Activated naive CD4-positive, alpha-beta T cell treated with anti-CD3 and anti-CD28 coated beads, Interleukin-2, amount 10 ng/mL, durations not matched to agents 7 days and 5 days (primary cell): ENCODE measurements around the gene MAP2K3.

ENCODE experiments used
- CTCF ChIA-PET: fragments of 350-600 bp; sonication (Branson Sonifier 250); formaldehyde crosslinking; loops from one replicate; lab custom pipeline; 2021; ENCODE audit warnings: antibody characterized with exemption; lab: Charles Lee
- DNase-seq: peaks from one replicate; pipeline ENCODE4 v3.0.0-alpha.2; 2020
- H3K27ac Mint-ChIP-seq: one replicate; pipeline ENCODE4 v1.8.0; 2021; ENCODE audit warnings: mild to moderate bottlenecking, moderate library complexity, mixed read lengths
- H3K27me3 Mint-ChIP-seq: one replicate; pipeline ENCODE4 v1.8.0; 2021; ENCODE audit warnings: mild to moderate bottlenecking, mixed read lengths
- H3K36me3 Mint-ChIP-seq: one replicate; pipeline ENCODE4 v1.8.0; 2021; ENCODE audit warnings: mixed read lengths
- H3K4me1 Mint-ChIP-seq: one replicate; pipeline ENCODE4 v1.8.0; 2021; ENCODE audit warnings: mixed read lengths
- H3K4me3 Mint-ChIP-seq: one replicate; pipeline ENCODE4 v1.8.0; 2021; ENCODE audit warnings: mild to moderate bottlenecking, moderate library complexity, mixed read lengths
- H3K9me3 Mint-ChIP-seq: one replicate; pipeline ENCODE4 v1.8.0; 2021; ENCODE audit warnings: mixed read lengths

The MAP2K3 gene

GRCh38 chr17:21353326-21354010, 69.0 kb downstream of the MAP2K3 start:
- Mint-ChIP-seq H3K27ac (no peak overlapping the region), H3K27me3 (no peaks in the 10 kb centered on the region), H3K4me1 (no peaks in the 10 kb centered on the region), H3K4me3 (no peak overlapping the region), H3K36me3 (no peaks in the 10 kb centered on the region), H3K9me3 (no peaks in the 10 kb centered on the region)
- CTCF ChIA-PET, result no interaction called here
- no peak for DNase-seq

GRCh38 chr17:21354796-21355385, 70.4 kb downstream of the MAP2K3 start:
- H3K9me3 Mint-ChIP-seq, result no peaks in the 10 kb centered on the region
- CTCF ChIA-PET, result no interaction called here
- no peak overlapping the region for H3K27ac Mint-ChIP-seq
- no peak for DNase-seq
- H3K4me3 Mint-ChIP-seq, result no peak overlapping the region
- peaks cover under 1% of the 10 kb centered on the region for H3K27me3 Mint-ChIP-seq
- H3K36me3 Mint-ChIP-seq, result no peaks in the 10 kb centered on the region
- H3K4me1 Mint-ChIP-seq, result no peaks in the 10 kb centered on the region

- DNase-seq, result no peak
- no peaks in the 10 kb centered on the region for H3K9me3 Mint-ChIP-seq
- CTCF ChIA-PET, result no interaction called here
- H3K27me3 Mint-ChIP-seq, result peaks cover 4% of the 10 kb centered on the region
- H3K4me3 Mint-ChIP-seq, result no peak overlapping the region
- H3K27ac Mint-ChIP-seq, result no peak overlapping the region
- no peaks in the 10 kb centered on the region for H3K4me1 Mint-ChIP-seq
- no peaks in the 10 kb centered on the region for H3K36me3 Mint-ChIP-seq
These were observed 71.1 kb downstream of the MAP2K3 start for GRCh38 chr17:21355586-21355985.

- no peaks in the 10 kb centered on the region for H3K4me1 Mint-ChIP-seq
- no peak overlapping the region for H3K4me3 Mint-ChIP-seq
- DNase-seq, result no peak
- H3K27ac Mint-ChIP-seq, result no peak overlapping the region
- peaks cover 4% of the 10 kb centered on the region for H3K27me3 Mint-ChIP-seq
- no peaks in the 10 kb centered on the region for H3K9me3 Mint-ChIP-seq
- no peaks in the 10 kb centered on the region for H3K36me3 Mint-ChIP-seq
- CTCF ChIA-PET, result no interaction called here
These were observed 72.1 kb downstream of the MAP2K3 start for GRCh38 chr17:21356537-21357127.

GRCh38 chr17:21357281-21357680, 72.8 kb downstream of the MAP2K3 start:
- Mint-ChIP-seq H3K36me3 (no peaks in the 10 kb centered on the region), H3K27ac (no peak overlapping the region), H3K4me1 (no peaks in the 10 kb centered on the region), H3K27me3 (peaks cover 4% of the 10 kb centered on the region), H3K4me3 (no peak overlapping the region), H3K9me3 (no peaks in the 10 kb centered on the region)
- CTCF ChIA-PET, result no interaction called here
- no peak for DNase-seq

- Mint-ChIP-seq H3K4me3 (no peak overlapping the region), H3K27ac (no peak overlapping the region), H3K27me3 (peaks cover 4% of the 10 kb centered on the region), H3K36me3 (no peaks in the 10 kb centered on the region), H3K4me1 (no peaks in the 10 kb centered on the region), H3K9me3 (no peaks in the 10 kb centered on the region)
- DNase-seq, result no peak
- CTCF ChIA-PET, result no interaction called here
These were observed 73.5 kb downstream of the MAP2K3 start for GRCh38 chr17:21357696-21358656.

GRCh38 chr17:21358682-21359482, 74.4 kb downstream of the MAP2K3 start:
- H3K4me3 Mint-ChIP-seq, result no peak overlapping the region
- no peaks in the 10 kb centered on the region for H3K4me1 Mint-ChIP-seq
- H3K36me3 Mint-ChIP-seq, result no peaks in the 10 kb centered on the region
- H3K9me3 Mint-ChIP-seq, result no peaks in the 10 kb centered on the region
- H3K27me3 Mint-ChIP-seq, result peaks cover 4% of the 10 kb centered on the region
- H3K27ac Mint-ChIP-seq, result no peak overlapping the region
- no peak for DNase-seq
- CTCF ChIA-PET, result no interaction called here

GRCh38 chr17:21359483-21359840, 75.0 kb downstream of the MAP2K3 start:
- DNase-seq, result no peak
- Mint-ChIP-seq H3K27me3 (peaks cover 4% of the 10 kb centered on the region), H3K4me1 (no peaks in the 10 kb centered on the region), H3K36me3 (no peaks in the 10 kb centered on the region), H3K27ac (no peak overlapping the region), H3K9me3 (no peaks in the 10 kb centered on the region), H3K4me3 (no peak overlapping the region)
- CTCF ChIA-PET, result no interaction called here

- DNase-seq, result no peak
- Mint-ChIP-seq H3K36me3 (no peaks in the 10 kb centered on the region), H3K27ac (no peak overlapping the region), H3K4me3 (no peak overlapping the region), H3K9me3 (no peaks in the 10 kb centered on the region), H3K27me3 (peaks cover 4% of the 10 kb centered on the region), H3K4me1 (no peaks in the 10 kb centered on the region)
- CTCF ChIA-PET, result no interaction called here
These were observed 75.5 kb downstream of the MAP2K3 start for GRCh38 chr17:21360048-21360447.

GRCh38 chr17:21361020-21361809, 76.7 kb downstream of the MAP2K3 start:
- no peak for DNase-seq
- Mint-ChIP-seq H3K9me3 (no peaks in the 10 kb centered on the region), H3K4me1 (no peaks in the 10 kb centered on the region), H3K27me3 (peaks cover 5% of the 10 kb centered on the region), H3K36me3 (no peaks in the 10 kb centered on the region), H3K27ac (no peak overlapping the region), H3K4me3 (no peak overlapping the region)
- CTCF ChIA-PET, result no interaction called here

GRCh38 chr17:21362331-21362931, 77.9 kb downstream of the MAP2K3 start:
- no peak for DNase-seq
- Mint-ChIP-seq H3K4me3 (no peak overlapping the region), H3K9me3 (no peaks in the 10 kb centered on the region), H3K27ac (no peak overlapping the region), H3K4me1 (no peaks in the 10 kb centered on the region), H3K27me3 (peaks cover 9% of the 10 kb centered on the region), H3K36me3 (no peaks in the 10 kb centered on the region)
- CTCF ChIA-PET, result no interaction called here

- H3K4me3 Mint-ChIP-seq, result no peak overlapping the region
- CTCF ChIA-PET, result no interaction called here
- H3K27ac Mint-ChIP-seq, result no peak overlapping the region
- no peaks in the 10 kb centered on the region for H3K4me1 Mint-ChIP-seq
- H3K9me3 Mint-ChIP-seq, result no peaks in the 10 kb centered on the region
- no peak for DNase-seq
- no peaks in the 10 kb centered on the region for H3K36me3 Mint-ChIP-seq
- H3K27me3 Mint-ChIP-seq, result peaks cover 9% of the 10 kb centered on the region
These were observed 79.5 kb downstream of the MAP2K3 start for GRCh38 chr17:21363776-21364642.
